ENCODE measurements around the gene PDE8A. TPM values are rescaled to one million over a fixed set of nuclear protein-coding genes. Genes with fewer than 3 reads are reported as not detected.

The PDE8A gene
- total and polyA plus RNA-seq, 3 donors from 2014 or later = 27.8 to 67.8 (median 67.3) TPM

DNA sequence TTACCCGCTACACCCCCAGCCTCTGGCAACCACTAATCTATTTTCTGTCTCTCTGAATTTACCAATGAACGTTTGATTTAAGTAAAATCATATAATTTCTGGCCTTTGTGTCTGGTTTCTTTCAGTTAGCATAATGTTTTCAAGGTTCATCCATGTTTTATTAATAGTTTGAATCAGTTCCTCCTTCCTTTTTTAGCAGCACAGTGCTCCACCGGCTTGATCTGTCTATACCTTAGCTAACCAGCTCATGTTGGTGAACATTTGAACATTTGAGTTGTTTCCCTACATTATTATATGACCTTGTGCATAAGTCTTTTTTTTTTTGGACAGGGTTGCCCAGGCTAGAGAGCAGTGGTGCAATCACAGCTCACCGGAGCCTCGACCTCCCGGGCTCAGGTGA lies 33.3 kb downstream of the PDE8A start:
- intact Hi-C loops (cut with DNase I; ENCODE audit: low total_unique reads) = no loop called here
- 79 to 84% methylated on average over 6 of the region's 6 CpGs for WGBS, 2 donors
- TF ChIP-seq POLR2A (IDR thresholded peaks at IDR 0.05) = no peak
- TF ChIP-seq, protein P1, sequence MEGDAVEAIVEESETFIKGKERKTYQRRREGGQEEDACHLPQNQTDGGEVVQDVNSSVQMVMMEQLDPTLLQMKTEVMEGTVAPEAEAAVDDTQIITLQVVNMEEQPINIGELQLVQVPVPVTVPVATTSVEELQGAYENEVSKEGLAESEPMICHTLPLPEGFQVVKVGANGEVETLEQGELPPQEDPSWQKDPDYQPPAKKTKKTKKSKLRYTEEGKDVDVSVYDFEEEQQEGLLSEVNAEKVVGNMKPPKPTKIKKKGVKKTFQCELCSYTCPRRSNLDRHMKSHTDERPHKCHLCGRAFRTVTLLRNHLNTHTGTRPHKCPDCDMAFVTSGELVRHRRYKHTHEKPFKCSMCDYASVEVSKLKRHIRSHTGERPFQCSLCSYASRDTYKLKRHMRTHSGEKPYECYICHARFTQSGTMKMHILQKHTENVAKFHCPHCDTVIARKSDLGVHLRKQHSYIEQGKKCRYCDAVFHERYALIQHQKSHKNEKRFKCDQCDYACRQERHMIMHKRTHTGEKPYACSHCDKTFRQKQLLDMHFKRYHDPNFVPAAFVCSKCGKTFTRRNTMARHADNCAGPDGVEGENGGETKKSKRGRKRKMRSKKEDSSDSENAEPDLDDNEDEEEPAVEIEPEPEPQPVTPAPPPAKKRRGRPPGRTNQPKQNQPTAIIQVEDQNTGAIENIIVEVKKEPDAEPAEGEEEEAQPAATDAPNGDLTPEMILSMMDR (IDR thresholded peaks at IDR 0.05) = no peak
- Histone ChIP-seq H3K4me3 (no peak overlapping the region), H3K27me3 (no peaks in the 10 kb centered on the region), H3K4me1 (peaks cover 8% of the 10 kb centered on the region), H3K9me3 (no peaks in the 10 kb centered on the region), H3K27ac (no peak overlapping the region), H3K36me3 (ENCODE audit: low read depth, missing control alignments) (no peaks in the 10 kb centered on the region)
- DNase-seq = no peak

DNA sequence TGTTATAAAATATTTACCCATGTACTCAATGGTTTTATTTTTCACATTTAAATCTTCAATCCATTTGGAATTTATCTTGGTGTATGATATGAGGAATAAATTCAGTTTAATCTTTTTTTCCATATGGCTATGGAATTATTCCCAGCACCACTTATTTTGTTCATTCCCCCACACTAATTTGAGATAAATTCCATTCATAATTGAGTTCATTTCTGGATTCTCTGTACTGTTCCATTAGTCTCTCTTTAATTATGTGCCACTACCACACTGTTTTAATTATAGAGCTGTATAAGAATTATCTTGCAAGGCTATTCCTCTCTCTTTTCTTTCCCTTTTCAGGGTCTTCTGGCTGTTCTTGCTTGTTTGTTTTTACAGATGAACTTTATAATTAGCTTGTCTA lies 34.6 kb downstream of the PDE8A start:
- Histone ChIP-seq H3K9me3 (no peaks in the 10 kb centered on the region), H3K27me3 (no peaks in the 10 kb centered on the region), H3K4me3 (no peak overlapping the region), H3K27ac (no peak overlapping the region), H3K4me1 (no peaks in the 10 kb centered on the region), H3K36me3 (ENCODE audit: low read depth, missing control alignments) (no peaks in the 10 kb centered on the region)
- intact Hi-C loops (cut with DNase I; ENCODE audit: low total_unique reads) = no loop called here
- TF ChIP-seq, protein P1 (IDR thresholded peaks at IDR 0.05) = no peak
- TF ChIP-seq POLR2A (IDR thresholded peaks at IDR 0.05) = no peak
- DNase-seq = no peak

DNA sequence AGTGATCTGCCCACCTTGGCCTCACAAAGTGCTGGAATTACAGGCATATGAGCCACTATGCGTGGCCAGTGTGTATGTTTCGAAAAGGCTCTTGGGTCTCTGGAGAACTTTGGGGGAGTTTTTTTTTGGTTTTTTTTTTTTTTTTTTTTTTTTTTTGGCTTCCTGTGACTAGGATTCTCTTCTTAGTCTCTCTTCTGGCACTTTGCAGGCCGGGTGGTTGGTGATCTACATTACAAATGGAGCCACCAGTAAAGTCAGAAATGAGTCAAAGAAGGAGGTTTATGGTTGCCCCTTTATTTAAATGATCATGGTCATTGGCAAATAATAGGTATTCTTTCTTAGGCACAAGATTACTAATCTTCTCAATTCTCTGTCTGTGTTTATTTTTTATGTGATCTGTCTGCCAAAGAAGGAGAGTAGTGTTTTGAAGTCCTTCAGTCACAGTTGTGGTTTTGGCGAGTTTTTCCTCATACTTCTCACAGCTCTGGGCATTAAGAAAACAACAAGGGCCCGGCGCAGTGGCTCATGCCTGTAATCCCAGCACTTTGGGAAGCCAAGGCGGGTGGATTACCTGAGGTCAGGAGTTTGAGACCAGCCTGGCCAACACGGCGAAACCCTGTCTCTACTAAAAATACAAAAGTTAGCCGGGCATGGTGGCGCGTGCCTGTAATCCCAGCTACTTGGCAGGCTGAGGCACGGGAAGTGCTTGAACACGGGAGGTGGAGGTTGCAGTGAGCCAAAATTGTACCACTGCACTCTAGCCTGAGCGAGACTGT lies 38.3 kb downstream of the PDE8A start:
- H3K4me1 ChIP-seq = no peaks in the 10 kb centered on the region
- no peak overlapping the region for H3K4me3 ChIP-seq
- no peaks in the 10 kb centered on the region for H3K9me3 ChIP-seq
- TF ChIP-seq, protein P1 (IDR thresholded peaks at IDR 0.05) = no peak
- TF ChIP-seq POLR2A (IDR thresholded peaks at IDR 0.05) = no peak
- H3K27ac ChIP-seq = no peak overlapping the region
- no peaks in the 10 kb centered on the region for H3K27me3 ChIP-seq
- WGBS, 2 donors = 84 to 89% methylated on average over 15 of the region's 15 CpGs
- no peaks in the 10 kb centered on the region for H3K36me3 ChIP-seq (ENCODE audit: low read depth, missing control alignments)
- DNase-seq = no peak
- intact Hi-C loops (cut with DNase I; ENCODE audit: low total_unique reads) = no loop called here

DNA sequence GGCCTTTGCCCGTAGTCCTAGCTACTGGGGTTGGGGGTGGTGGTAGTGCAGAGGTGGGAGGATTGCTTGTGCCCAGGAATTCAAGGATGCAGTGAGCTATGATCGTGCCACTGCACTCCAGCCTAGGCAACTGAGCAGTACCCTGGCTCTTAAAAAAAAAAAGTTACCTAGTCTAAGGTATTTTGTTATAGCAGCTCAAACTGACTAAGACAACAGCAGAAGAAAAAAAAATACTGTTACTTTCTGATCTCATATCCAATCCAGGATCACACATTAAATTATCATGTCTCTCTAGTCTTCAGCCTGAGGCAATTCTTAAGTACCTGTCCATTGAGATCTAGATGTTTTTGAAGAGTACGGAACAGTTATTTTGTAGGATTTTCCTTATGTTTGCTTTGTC lies 39.8 kb downstream of the PDE8A start:
- Histone ChIP-seq H3K4me3 (no peak overlapping the region), H3K9me3 (no peaks in the 10 kb centered on the region), H3K27ac (no peak overlapping the region), H3K36me3 (ENCODE audit: low read depth, missing control alignments) (no peaks in the 10 kb centered on the region), H3K27me3 (no peaks in the 10 kb centered on the region), H3K4me1 (peaks cover 14% of the 10 kb centered on the region)
- 93 to 94% methylated on average over 3 of the region's 3 CpGs for WGBS, 2 donors
- TF ChIP-seq POLR2A (IDR thresholded peaks at IDR 0.05) = no peak
- TF ChIP-seq, protein P1 (IDR thresholded peaks at IDR 0.05) = no peak
- intact Hi-C loops (cut with DNase I; ENCODE audit: low total_unique reads) = no loop called here
- no peak for DNase-seq

DNA sequence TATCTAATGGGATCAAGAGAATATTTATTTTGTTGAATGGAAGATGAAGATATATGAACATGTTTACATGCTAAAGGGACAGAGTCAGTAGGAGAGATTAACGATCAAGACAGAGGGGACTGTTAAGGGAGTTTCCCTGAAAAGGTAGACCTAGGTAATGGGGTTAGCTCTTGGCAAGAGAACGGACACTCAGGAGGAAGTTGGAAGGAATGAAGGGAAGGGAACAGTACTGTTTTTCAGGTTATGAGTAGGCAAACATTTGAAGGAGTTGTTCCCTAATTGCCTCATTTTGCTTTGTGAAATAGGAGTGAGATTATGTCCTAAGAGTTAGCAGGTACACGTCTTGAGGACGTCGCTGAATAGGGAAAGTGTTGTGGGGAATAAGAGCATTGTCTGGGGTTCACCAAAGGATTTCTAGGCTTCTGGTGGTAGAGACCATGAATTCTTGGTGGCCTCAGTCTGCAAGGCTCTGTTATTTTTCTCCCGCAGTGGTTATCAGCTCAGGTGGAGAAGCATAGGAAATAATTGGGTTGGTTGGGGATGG lies 41.3 kb downstream of the PDE8A start:
- intact Hi-C loops (cut with DNase I; ENCODE audit: low total_unique reads) = no loop called here
- H3K27me3 ChIP-seq = no peaks in the 10 kb centered on the region
- no peak overlapping the region for H3K4me3 ChIP-seq
- H3K4me1 ChIP-seq = peaks cover 24% of the 10 kb centered on the region
- no peak overlapping the region for H3K27ac ChIP-seq
- 86 to 94% methylated on average over 6 of the region's 6 CpGs for WGBS, 2 donors
- H3K9me3 ChIP-seq = no peaks in the 10 kb centered on the region
- TF ChIP-seq, protein P1 (IDR thresholded peaks at IDR 0.05) = no peak
- no peak for TF ChIP-seq POLR2A (IDR thresholded peaks at IDR 0.05)
- no peak for DNase-seq
- no peaks in the 10 kb centered on the region for H3K36me3 ChIP-seq (ENCODE audit: low read depth, missing control alignments)
